Measurements from ENCODE around the gene ALPK1. TPM values are rescaled to one million over a fixed set of nuclear protein-coding genes. Genes with fewer than 3 reads are reported as not detected.

ALPK1 gene
- total RNA-seq, 1 experiment from 2014 or later: 21.3 TPM

DNA sequence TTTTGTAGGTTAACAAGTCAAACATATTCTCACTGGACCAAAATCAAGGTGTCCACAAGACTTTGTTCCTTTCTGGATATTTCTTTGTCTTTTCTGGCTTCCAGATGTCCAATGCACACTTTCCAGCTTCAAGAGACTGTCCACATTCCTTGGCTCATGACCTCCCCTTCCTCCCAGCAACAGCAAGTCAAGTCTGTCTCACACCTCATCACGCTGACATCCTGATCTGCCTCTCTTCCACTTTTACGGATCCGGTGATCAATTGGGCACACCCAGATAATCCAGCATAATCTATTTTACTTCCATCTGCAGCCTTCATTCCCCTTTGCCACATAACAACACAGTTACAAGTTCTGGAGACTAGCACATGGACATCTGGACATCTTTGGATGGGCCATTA, 21.1 kb upstream of the ALPK1 start:
- TF ChIP-seq EZH2phosphoT487 (IDR thresholded peaks at IDR 0.05; ENCODE audit: borderline replicate concordance) (no peak), POLR2A (IDR thresholded peaks at IDR 0.05; ENCODE audit: borderline replicate concordance, extremely low read depth, insufficient read depth, insufficient read length) (no peak), SP1 (IDR thresholded peaks at IDR 0.05; ENCODE audit: low read depth) (no peak)
- Histone ChIP-seq H3K79me2 (ENCODE audit: insufficient read depth, low read length) (peaks cover 69% of the 10 kb centered on the region), H2AFZ (ENCODE audit: low read depth, low read length, poor library complexity, severe bottlenecking) (no peak overlapping the region), H3K36me3 (ENCODE audit: control insufficient read depth in 1 of 2, insufficient read depth in 2 of 2, low read length in 2 of 2) (peaks cover 0 to 16% of the 10 kb centered on the region in 2 experiments; a peak in 2 of 4 replicates), H3K27ac (ENCODE audit: low read depth, low read length) (no peak overlapping the region), H3K9ac (ENCODE audit: low read length) (no peak overlapping the region), H3K4me2 (ENCODE audit: low read length) (no peak overlapping the region), H3K27me3 (ENCODE audit: insufficient read depth, low read length) (no peaks in the 10 kb centered on the region), H3K4me3 (replicated peaks in 1 of 2; ENCODE audit: low read depth in 1 of 2, low read length in 2 of 2) (no peak overlapping the region), H4K20me1 (ENCODE audit: insufficient read depth) (no peaks in the 10 kb centered on the region; the same call in 1 of the 2 replicates), H3K9me3 (ENCODE audit: control insufficient read depth in 1 of 2, insufficient read depth in 1 of 2, low read depth in 1 of 2, low read length in 2 of 2) (no peaks in the 10 kb centered on the region), H3K9me2 (ENCODE audit: insufficient read depth) (no peaks in the 10 kb centered on the region), H3K4me1 (ENCODE audit: control insufficient read depth in 1 of 2, insufficient read depth in 2 of 2, low read length in 2 of 2) (peaks cover 11 to 17% of the 10 kb centered on the region in 2 experiments; a peak in 3 of 4 replicates)
- ChIA-PET RAD21 (ENCODE audit: low non-redundant PET in 1 of 2, low total read pairs in 2 of 2, uncharacterized antibody in 2 of 2, unreplicated experiment in 2 of 2) (no interaction called here), CTCF (no interaction called here), POLR2A (no interaction called here)
- DNase-seq (ENCODE audit: low read depth, low spot score): no peak
- no peak for ATAC-seq
- intact Hi-C loops (cut with micrococcal nuclease): no loop called here
- BruUV-seq (replicated peaks): no TSS peak

DNA sequence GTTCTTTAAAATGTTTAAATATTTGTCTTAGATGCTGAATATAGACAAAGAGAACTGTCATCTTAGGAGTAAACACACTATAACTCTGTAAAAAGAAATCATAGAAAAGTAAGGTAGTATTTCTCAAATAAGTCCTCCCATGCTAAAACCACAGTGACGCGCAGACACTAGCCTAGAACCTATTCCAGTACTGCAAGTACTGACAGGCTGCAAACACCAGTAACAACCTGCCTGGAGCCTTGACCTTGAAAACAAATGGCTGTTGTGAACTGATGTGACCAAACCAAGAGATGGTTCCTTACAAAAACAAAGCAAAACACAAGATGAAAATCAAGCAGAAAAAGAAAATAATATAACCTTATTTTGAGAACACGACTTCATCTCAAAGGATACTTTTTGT, 19.9 kb upstream of the ALPK1 start:
- peaks cover 80% of the 10 kb centered on the region for H3K79me2 ChIP-seq (ENCODE audit: insufficient read depth, low read length)
- ATAC-seq: no peak
- CTCF ChIA-PET: no interaction called here
- no peak overlapping the region for H3K4me3 ChIP-seq (replicated peaks in 1 of 2; ENCODE audit: low read depth in 1 of 2, low read length in 2 of 2)
- H2AFZ ChIP-seq (ENCODE audit: low read depth, low read length, poor library complexity, severe bottlenecking): no peak overlapping the region
- DNase-seq (ENCODE audit: low read depth, low spot score): no peak
- H3K27me3 ChIP-seq (ENCODE audit: insufficient read depth, low read length): no peaks in the 10 kb centered on the region
- BruUV-seq (replicated peaks): no TSS peak
- H3K27ac ChIP-seq (ENCODE audit: low read depth, low read length): no peak overlapping the region
- H3K9ac ChIP-seq (ENCODE audit: low read length): no peak overlapping the region
- no peak overlapping the region for H3K4me2 ChIP-seq (ENCODE audit: low read length)
- intact Hi-C loops (cut with micrococcal nuclease): no loop called here
- H3K4me1 ChIP-seq (ENCODE audit: control insufficient read depth in 1 of 2, insufficient read depth in 2 of 2, low read length in 2 of 2): peaks cover 11 to 17% of the 10 kb centered on the region in 2 experiments; a peak in 3 of 4 replicates
- POLR2A ChIA-PET: no interaction called here
- H3K36me3 ChIP-seq (ENCODE audit: control insufficient read depth in 1 of 2, insufficient read depth in 2 of 2, low read length in 2 of 2): peaks cover 0 to 16% of the 10 kb centered on the region in 2 experiments; a peak in 2 of 4 replicates
- RAD21 ChIA-PET (ENCODE audit: low non-redundant PET in 1 of 2, low total read pairs in 2 of 2, uncharacterized antibody in 2 of 2, unreplicated experiment in 2 of 2): no interaction called here
- no peaks in the 10 kb centered on the region for H3K9me3 ChIP-seq (ENCODE audit: control insufficient read depth in 1 of 2, insufficient read depth in 1 of 2, low read depth in 1 of 2, low read length in 2 of 2)
- TF ChIP-seq ELF1 (IDR thresholded peaks at IDR 0.05; ENCODE audit: borderline replicate concordance, low read depth) (no peak), EGR1 (IDR thresholded peaks at IDR 0.05; ENCODE audit: low read depth) (no peak), CEBPB (IDR thresholded peaks at IDR 0.05; ENCODE audit: low read depth) (no peak), SIN3A (IDR thresholded peaks at IDR 0.05; ENCODE audit: low read depth) (no peak), FOSL1 (IDR thresholded peaks at IDR 0.05; ENCODE audit: low read depth) (no peak), CBX3 (IDR thresholded peaks at IDR 0.05; ENCODE audit: low read depth) (no peak), SRF (IDR thresholded peaks at IDR 0.05; ENCODE audit: low read depth) (no peak), ZFX (IDR thresholded peaks at IDR 0.05) (no peak), SP1 (IDR thresholded peaks at IDR 0.05; ENCODE audit: low read depth) (no peak), JUND (IDR thresholded peaks at IDR 0.05) (no peak)
- TF ChIP-seq, protein P1, sequence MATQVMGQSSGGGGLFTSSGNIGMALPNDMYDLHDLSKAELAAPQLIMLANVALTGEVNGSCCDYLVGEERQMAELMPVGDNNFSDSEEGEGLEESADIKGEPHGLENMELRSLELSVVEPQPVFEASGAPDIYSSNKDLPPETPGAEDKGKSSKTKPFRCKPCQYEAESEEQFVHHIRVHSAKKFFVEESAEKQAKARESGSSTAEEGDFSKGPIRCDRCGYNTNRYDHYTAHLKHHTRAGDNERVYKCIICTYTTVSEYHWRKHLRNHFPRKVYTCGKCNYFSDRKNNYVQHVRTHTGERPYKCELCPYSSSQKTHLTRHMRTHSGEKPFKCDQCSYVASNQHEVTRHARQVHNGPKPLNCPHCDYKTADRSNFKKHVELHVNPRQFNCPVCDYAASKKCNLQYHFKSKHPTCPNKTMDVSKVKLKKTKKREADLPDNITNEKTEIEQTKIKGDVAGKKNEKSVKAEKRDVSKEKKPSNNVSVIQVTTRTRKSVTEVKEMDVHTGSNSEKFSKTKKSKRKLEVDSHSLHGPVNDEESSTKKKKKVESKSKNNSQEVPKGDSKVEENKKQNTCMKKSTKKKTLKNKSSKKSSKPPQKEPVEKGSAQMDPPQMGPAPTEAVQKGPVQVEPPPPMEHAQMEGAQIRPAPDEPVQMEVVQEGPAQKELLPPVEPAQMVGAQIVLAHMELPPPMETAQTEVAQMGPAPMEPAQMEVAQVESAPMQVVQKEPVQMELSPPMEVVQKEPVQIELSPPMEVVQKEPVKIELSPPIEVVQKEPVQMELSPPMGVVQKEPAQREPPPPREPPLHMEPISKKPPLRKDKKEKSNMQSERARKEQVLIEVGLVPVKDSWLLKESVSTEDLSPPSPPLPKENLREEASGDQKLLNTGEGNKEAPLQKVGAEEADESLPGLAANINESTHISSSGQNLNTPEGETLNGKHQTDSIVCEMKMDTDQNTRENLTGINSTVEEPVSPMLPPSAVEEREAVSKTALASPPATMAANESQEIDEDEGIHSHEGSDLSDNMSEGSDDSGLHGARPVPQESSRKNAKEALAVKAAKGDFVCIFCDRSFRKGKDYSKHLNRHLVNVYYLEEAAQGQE (IDR thresholded peaks at IDR 0.05; ENCODE audit: low read depth): no peak
- TF ChIP-seq, protein P2, sequence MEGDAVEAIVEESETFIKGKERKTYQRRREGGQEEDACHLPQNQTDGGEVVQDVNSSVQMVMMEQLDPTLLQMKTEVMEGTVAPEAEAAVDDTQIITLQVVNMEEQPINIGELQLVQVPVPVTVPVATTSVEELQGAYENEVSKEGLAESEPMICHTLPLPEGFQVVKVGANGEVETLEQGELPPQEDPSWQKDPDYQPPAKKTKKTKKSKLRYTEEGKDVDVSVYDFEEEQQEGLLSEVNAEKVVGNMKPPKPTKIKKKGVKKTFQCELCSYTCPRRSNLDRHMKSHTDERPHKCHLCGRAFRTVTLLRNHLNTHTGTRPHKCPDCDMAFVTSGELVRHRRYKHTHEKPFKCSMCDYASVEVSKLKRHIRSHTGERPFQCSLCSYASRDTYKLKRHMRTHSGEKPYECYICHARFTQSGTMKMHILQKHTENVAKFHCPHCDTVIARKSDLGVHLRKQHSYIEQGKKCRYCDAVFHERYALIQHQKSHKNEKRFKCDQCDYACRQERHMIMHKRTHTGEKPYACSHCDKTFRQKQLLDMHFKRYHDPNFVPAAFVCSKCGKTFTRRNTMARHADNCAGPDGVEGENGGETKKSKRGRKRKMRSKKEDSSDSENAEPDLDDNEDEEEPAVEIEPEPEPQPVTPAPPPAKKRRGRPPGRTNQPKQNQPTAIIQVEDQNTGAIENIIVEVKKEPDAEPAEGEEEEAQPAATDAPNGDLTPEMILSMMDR (IDR thresholded peaks at IDR 0.05 in 2 of 3, conservative IDR thresholded peaks at IDR 0.05 in 1 of 3; ENCODE audit: borderline replicate concordance in 1 of 3, insufficient read depth in 1 of 3, low read depth in 2 of 3, low read length in 2 of 3): no peak
- no peaks in the 10 kb centered on the region for H3K9me2 ChIP-seq (ENCODE audit: insufficient read depth)
- no peaks in the 10 kb centered on the region; the same call in 1 of the 2 replicates for H4K20me1 ChIP-seq (ENCODE audit: insufficient read depth)
